ENCODE measurements around the gene GJD4. TPM values are rescaled to one million over a fixed set of nuclear protein-coding genes. Genes with fewer than 3 reads are reported as not detected.

Gene GJD4
- total RNA-seq, 1 experiment from 2014 or later, result not detected

GRCh38 chr10:35573796-35574195 is 31.3 kb upstream of the GJD4 start:
- Histone ChIP-seq H3K9me2 (ENCODE audit: insufficient read depth) (no peaks in the 10 kb centered on the region), H3K4me2 (no peak overlapping the region), H4K20me1 (ENCODE audit: insufficient read depth) (no peaks in the 10 kb centered on the region), H3K36me3 (ENCODE audit: low read depth) (no peaks in the 10 kb centered on the region), H3K79me2 (ENCODE audit: low read depth) (no peaks in the 10 kb centered on the region), H3K4me3 (no peak overlapping the region), H3K9me3 (ENCODE audit: insufficient read depth, low read depth) (no peaks in the 10 kb centered on the region), H3K27me3 (ENCODE audit: insufficient read depth, low read depth) (no peaks in the 10 kb centered on the region), H3F3A (ENCODE audit: insufficient read depth, low read depth) (no peaks in the 10 kb centered on the region), H3K27ac (no peak overlapping the region), H2AFZ (no peak overlapping the region), H3K4me1 (replicated peaks; ENCODE audit: insufficient read depth) (no peaks in the 10 kb centered on the region)
- CTCF ChIA-PET, result no interaction called here
- DNase-seq, result no peak
- intact Hi-C loops (cut with micrococcal nuclease; ENCODE audit: unreplicated experiment), result no loop called here
- BruUV-seq (replicated peaks), result no TSS peak
- TF ChIP-seq CTCF (conservative IDR thresholded peaks at IDR 0.05) (no peak), EZH2 (IDR thresholded peaks at IDR 0.05; ENCODE audit: low read depth) (no peak)
- POLR2A ChIA-PET (ENCODE audit: unreplicated experiment), result no interaction called here

GRCh38 chr10:35574924-35575352 is 30.2 kb upstream of the GJD4 start:
- Histone ChIP-seq H3K27ac (no peak overlapping the region), H3K4me3 (no peak overlapping the region), H3K9me3 (ENCODE audit: insufficient read depth, low read depth) (no peaks in the 10 kb centered on the region), H2AFZ (no peak overlapping the region), H3F3A (ENCODE audit: insufficient read depth, low read depth) (no peaks in the 10 kb centered on the region), H3K4me1 (replicated peaks; ENCODE audit: insufficient read depth) (no peaks in the 10 kb centered on the region), H3K79me2 (ENCODE audit: low read depth) (no peaks in the 10 kb centered on the region), H4K20me1 (ENCODE audit: insufficient read depth) (no peaks in the 10 kb centered on the region), H3K4me2 (no peak overlapping the region), H3K9me2 (ENCODE audit: insufficient read depth) (no peaks in the 10 kb centered on the region), H3K36me3 (ENCODE audit: low read depth) (no peaks in the 10 kb centered on the region), H3K27me3 (ENCODE audit: insufficient read depth, low read depth) (no peaks in the 10 kb centered on the region)
- TF ChIP-seq CTCF (conservative IDR thresholded peaks at IDR 0.05) (no peak; the same call in 1 of the 2 replicates), EZH2 (IDR thresholded peaks at IDR 0.05; ENCODE audit: low read depth) (no peak)
- intact Hi-C loops (cut with micrococcal nuclease; ENCODE audit: unreplicated experiment), result no loop called here
- CTCF ChIA-PET, result no interaction called here
- DNase-seq, result no peak
- POLR2A ChIA-PET (ENCODE audit: unreplicated experiment), result no interaction called here
- no TSS peak for BruUV-seq (replicated peaks)

- Histone ChIP-seq H3K9me2 (ENCODE audit: insufficient read depth) (no peaks in the 10 kb centered on the region), H4K20me1 (ENCODE audit: insufficient read depth) (no peaks in the 10 kb centered on the region), H3K79me2 (ENCODE audit: low read depth) (no peaks in the 10 kb centered on the region), H3K4me1 (replicated peaks; ENCODE audit: insufficient read depth) (no peaks in the 10 kb centered on the region), H3K36me3 (ENCODE audit: low read depth) (no peaks in the 10 kb centered on the region), H3F3A (ENCODE audit: insufficient read depth, low read depth) (no peaks in the 10 kb centered on the region), H3K4me2 (no peak overlapping the region), H2AFZ (no peak overlapping the region), H3K27ac (no peak overlapping the region), H3K4me3 (no peak overlapping the region), H3K27me3 (ENCODE audit: insufficient read depth, low read depth) (no peaks in the 10 kb centered on the region), H3K9me3 (ENCODE audit: insufficient read depth, low read depth) (no peaks in the 10 kb centered on the region)
- intact Hi-C loops (cut with micrococcal nuclease; ENCODE audit: unreplicated experiment), result no loop called here
- no peak for DNase-seq
- ChIA-PET POLR2A (ENCODE audit: unreplicated experiment) (no interaction called here), CTCF (no interaction called here)
- no TSS peak for BruUV-seq (replicated peaks)
- no peak for TF ChIP-seq CTCF (conservative IDR thresholded peaks at IDR 0.05)
- no peak for TF ChIP-seq EZH2 (IDR thresholded peaks at IDR 0.05; ENCODE audit: low read depth)
These were observed 29.5 kb upstream of the GJD4 start for GRCh38 chr10:35575640-35576039.

Data from PC-9 (cell line).